Measurements from ENCODE around the gene ENOPH1.

The ENOPH1 gene

DNA sequence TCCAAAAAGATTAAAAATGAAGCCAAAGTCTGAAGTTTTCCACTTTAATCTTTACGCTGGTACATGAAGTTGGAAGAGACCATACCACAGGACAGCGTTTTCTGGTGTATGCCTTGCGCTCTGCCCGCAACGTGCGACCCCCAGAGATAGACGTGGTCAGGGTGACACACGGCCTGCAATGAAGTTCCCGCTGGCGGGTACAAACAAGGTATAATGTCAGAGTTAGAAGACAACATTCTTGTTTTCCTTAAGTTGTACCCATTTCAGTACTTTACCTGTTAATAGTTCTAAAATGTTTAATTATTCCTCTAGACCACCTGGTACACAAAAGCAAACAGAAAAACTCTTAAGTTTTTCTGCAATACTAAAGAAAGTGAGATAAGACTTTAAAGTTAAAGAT, 4.9 kb upstream of the ENOPH1 start:
- no peak for DNase-seq (ENCODE audit: low read depth in 1 of 2, low spot score in 1 of 2)
- TF ChIP-seq SPI1 (IDR thresholded peaks at IDR 0.05; ENCODE audit: borderline replicate concordance, low read depth) (no peak), POLR2AphosphoS5 (IDR thresholded peaks at IDR 0.05; ENCODE audit: low read depth) (no peak), GABPA (IDR thresholded peaks at IDR 0.05; ENCODE audit: low read depth) (no peak)
- TF ChIP-seq, protein P1, sequence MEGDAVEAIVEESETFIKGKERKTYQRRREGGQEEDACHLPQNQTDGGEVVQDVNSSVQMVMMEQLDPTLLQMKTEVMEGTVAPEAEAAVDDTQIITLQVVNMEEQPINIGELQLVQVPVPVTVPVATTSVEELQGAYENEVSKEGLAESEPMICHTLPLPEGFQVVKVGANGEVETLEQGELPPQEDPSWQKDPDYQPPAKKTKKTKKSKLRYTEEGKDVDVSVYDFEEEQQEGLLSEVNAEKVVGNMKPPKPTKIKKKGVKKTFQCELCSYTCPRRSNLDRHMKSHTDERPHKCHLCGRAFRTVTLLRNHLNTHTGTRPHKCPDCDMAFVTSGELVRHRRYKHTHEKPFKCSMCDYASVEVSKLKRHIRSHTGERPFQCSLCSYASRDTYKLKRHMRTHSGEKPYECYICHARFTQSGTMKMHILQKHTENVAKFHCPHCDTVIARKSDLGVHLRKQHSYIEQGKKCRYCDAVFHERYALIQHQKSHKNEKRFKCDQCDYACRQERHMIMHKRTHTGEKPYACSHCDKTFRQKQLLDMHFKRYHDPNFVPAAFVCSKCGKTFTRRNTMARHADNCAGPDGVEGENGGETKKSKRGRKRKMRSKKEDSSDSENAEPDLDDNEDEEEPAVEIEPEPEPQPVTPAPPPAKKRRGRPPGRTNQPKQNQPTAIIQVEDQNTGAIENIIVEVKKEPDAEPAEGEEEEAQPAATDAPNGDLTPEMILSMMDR (IDR thresholded peaks at IDR 0.05; ENCODE audit: insufficient read depth, low read length), result no peak
- TF ChIP-seq, protein P2, sequence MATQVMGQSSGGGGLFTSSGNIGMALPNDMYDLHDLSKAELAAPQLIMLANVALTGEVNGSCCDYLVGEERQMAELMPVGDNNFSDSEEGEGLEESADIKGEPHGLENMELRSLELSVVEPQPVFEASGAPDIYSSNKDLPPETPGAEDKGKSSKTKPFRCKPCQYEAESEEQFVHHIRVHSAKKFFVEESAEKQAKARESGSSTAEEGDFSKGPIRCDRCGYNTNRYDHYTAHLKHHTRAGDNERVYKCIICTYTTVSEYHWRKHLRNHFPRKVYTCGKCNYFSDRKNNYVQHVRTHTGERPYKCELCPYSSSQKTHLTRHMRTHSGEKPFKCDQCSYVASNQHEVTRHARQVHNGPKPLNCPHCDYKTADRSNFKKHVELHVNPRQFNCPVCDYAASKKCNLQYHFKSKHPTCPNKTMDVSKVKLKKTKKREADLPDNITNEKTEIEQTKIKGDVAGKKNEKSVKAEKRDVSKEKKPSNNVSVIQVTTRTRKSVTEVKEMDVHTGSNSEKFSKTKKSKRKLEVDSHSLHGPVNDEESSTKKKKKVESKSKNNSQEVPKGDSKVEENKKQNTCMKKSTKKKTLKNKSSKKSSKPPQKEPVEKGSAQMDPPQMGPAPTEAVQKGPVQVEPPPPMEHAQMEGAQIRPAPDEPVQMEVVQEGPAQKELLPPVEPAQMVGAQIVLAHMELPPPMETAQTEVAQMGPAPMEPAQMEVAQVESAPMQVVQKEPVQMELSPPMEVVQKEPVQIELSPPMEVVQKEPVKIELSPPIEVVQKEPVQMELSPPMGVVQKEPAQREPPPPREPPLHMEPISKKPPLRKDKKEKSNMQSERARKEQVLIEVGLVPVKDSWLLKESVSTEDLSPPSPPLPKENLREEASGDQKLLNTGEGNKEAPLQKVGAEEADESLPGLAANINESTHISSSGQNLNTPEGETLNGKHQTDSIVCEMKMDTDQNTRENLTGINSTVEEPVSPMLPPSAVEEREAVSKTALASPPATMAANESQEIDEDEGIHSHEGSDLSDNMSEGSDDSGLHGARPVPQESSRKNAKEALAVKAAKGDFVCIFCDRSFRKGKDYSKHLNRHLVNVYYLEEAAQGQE (IDR thresholded peaks at IDR 0.05; ENCODE audit: insufficient replicate concordance, low read depth), result no peak
- H3K4me3 ChIP-seq (replicated peaks; ENCODE audit: insufficient read depth, low read length), result no peak overlapping the region
- H3K27me3 ChIP-seq (ENCODE audit: insufficient read depth, poor library complexity, severe bottlenecking), result no peaks in the 10 kb centered on the region
- H3K27ac ChIP-seq (replicated peaks), result no peak overlapping the region

DNA sequence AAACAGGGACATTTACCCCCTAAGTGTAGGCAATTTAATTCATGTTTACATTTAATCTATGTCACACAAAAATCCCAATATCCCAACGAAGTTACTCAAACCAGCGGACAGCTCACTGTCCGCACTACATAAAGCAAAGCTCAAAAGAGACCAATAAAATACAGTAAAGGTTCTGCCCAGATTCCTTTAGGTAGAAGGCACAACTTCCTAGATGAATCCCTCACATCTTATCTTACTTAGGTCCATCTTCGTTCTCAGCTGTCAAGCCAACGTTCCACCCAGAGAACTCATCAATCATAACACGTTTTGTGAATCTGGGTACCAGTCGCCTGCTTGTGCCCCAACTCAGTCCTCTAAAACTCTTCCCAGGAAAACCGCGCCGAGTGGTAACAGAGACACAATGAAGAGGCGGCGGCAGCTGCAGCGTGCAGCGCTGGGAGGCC, 1.8 kb upstream of the ENOPH1 start:
- TF ChIP-seq SPI1 (IDR thresholded peaks at IDR 0.05; ENCODE audit: borderline replicate concordance, low read depth), result no peak
- no peak for DNase-seq (ENCODE audit: low read depth in 1 of 2, low spot score in 1 of 2)
- H3K4me3 ChIP-seq (replicated peaks; ENCODE audit: insufficient read depth, low read length), result peak overlapping the region; percentile 79
- H3K27ac ChIP-seq (replicated peaks), result peak overlapping the region; percentile 99
- no peaks in the 10 kb centered on the region for H3K27me3 ChIP-seq (ENCODE audit: insufficient read depth, poor library complexity, severe bottlenecking)

DNA sequence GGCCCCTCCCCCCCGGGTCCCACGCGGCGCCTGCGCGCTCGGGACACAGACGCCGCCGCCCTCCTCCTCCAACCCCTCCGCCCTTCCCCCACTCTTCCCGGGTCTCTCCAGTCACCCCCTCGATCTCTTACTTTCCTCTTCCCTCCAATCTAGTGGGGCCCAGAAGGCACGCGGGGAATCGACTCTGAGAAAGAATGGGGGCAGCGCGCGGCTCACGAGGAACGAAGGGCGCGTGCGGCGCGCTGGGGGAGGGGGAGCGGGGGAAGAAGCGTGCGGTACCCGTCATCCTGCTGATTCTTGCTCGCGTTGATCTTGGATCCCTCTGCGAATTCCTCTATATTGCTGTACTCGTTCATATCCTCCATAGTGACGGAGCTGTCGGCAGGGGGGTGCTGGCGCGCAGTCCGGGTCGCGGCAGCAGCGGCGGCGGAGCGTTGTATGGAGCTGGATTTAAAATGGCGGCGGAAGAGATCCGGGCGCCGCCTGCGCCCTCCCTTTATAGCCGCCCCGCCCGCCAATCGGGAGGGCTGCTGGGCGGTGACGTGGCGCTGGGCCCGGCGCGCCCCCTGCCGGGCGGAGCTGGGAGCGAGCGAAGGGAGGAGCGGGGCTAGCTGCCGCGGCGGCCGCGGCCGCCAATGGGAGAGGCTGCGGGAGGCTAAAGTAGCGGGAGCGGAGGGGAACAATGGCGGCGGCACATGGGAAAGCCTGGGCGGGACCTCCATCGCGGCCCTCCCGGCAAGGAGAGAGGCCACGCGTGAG, 1.2 kb upstream of the ENOPH1 start:
- peak overlapping the region; percentile 93 for H3K4me3 ChIP-seq (replicated peaks; ENCODE audit: insufficient read depth, low read length)
- H3K27ac ChIP-seq (replicated peaks), result peak overlapping the region; percentile 99
- H3K27me3 ChIP-seq (ENCODE audit: insufficient read depth, poor library complexity, severe bottlenecking), result no peaks in the 10 kb centered on the region
- TF ChIP-seq SPI1 (IDR thresholded peaks at IDR 0.05; ENCODE audit: borderline replicate concordance, low read depth) (no peak; the same call in 1 of the 2 replicates), POLR2AphosphoS5 (IDR thresholded peaks at IDR 0.05; ENCODE audit: low read depth) (peak; percentile 96), GABPA (IDR thresholded peaks at IDR 0.05; ENCODE audit: low read depth) (no peak)
- TF ChIP-seq, protein P2 (IDR thresholded peaks at IDR 0.05; ENCODE audit: insufficient replicate concordance, low read depth), result peak; percentile 51
- TF ChIP-seq, protein P1 (IDR thresholded peaks at IDR 0.05; ENCODE audit: insufficient read depth, low read length), result peak; percentile 62
- DNase-seq (ENCODE audit: low read depth in 1 of 2, low spot score in 1 of 2), result peak; percentile 65 to 89

DNA sequence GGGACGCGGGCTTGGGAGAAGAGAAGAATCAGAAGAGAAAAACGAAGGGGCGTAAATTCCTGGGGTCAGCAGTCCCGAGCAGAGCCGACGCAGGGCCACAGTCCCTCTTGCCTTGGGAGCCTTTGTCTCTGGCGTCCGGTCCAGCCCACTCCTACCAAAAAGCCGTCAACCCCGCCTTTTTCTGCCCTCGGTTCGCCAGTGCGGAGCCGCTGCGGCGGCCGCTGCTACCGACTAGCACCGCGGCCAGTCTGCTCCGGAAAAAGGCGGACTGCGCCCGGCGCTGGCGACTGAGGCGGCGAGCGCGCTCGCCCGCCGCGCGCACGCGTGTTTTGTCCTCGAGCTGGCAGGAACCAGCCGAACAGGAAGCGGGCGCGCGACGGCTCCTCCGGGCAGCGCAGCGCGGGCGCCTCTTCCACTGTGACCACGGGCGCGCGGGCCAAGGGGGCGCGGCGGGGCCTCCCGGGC, 630 bp upstream of the ENOPH1 start:
- Histone ChIP-seq H3K27ac (replicated peaks) (peak overlapping the region; percentile 99), H3K4me3 (replicated peaks; ENCODE audit: insufficient read depth, low read length) (peak overlapping the region; percentile 93), H3K27me3 (ENCODE audit: insufficient read depth, poor library complexity, severe bottlenecking) (no peaks in the 10 kb centered on the region)
- DNase-seq (ENCODE audit: low read depth in 1 of 2, low spot score in 1 of 2), result peak in 1 of 2 experiments; percentile 59
- TF ChIP-seq GABPA (IDR thresholded peaks at IDR 0.05; ENCODE audit: low read depth), result no peak
- TF ChIP-seq, protein P2 (IDR thresholded peaks at IDR 0.05; ENCODE audit: insufficient replicate concordance, low read depth), result peak; percentile 37

Measured in HL-60 (cell line).